Measurements from ENCODE around the gene MRGPRF.

DNA sequence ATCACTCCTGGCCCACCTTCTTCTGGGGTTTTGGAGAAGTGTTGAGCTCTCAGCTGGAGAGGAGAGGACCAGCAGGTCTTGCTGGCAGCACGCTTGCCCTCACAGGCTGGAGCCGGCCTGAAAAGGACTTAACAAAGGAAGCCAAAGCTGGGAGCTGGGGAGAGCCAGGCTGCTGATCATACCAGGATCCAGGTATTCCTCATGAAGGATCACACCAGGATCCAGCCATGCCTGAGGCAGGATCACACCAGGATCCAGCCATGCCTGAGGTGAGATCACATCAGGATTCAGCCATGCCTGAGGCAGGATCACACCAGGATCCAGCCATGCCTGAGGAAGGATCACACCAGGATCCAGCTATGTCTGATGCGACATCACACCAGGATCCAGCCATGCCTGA lies 49.3 kb downstream of the MRGPRF start:
- TF ChIP-seq, protein P1, sequence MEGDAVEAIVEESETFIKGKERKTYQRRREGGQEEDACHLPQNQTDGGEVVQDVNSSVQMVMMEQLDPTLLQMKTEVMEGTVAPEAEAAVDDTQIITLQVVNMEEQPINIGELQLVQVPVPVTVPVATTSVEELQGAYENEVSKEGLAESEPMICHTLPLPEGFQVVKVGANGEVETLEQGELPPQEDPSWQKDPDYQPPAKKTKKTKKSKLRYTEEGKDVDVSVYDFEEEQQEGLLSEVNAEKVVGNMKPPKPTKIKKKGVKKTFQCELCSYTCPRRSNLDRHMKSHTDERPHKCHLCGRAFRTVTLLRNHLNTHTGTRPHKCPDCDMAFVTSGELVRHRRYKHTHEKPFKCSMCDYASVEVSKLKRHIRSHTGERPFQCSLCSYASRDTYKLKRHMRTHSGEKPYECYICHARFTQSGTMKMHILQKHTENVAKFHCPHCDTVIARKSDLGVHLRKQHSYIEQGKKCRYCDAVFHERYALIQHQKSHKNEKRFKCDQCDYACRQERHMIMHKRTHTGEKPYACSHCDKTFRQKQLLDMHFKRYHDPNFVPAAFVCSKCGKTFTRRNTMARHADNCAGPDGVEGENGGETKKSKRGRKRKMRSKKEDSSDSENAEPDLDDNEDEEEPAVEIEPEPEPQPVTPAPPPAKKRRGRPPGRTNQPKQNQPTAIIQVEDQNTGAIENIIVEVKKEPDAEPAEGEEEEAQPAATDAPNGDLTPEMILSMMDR (IDR thresholded peaks at IDR 0.05; ENCODE audit: poor library complexity, severe bottlenecking): no peak
- TF ChIP-seq POLR2AphosphoS5 (IDR thresholded peaks at IDR 0.05) (no peak), EP300 (conservative IDR thresholded peaks at IDR 0.05; ENCODE audit: poor library complexity, severe bottlenecking) (no peak), EZH2 (IDR thresholded peaks at IDR 0.05; ENCODE audit: borderline replicate concordance, insufficient read depth, low read length, poor library complexity, severe bottlenecking) (no peak), TAF1 (IDR thresholded peaks at IDR 0.05; ENCODE audit: low read depth) (no peak), MXI1 (conservative IDR thresholded peaks at IDR 0.05; ENCODE audit: poor library complexity, severe bottlenecking) (no peak), SMC3 (conservative IDR thresholded peaks at IDR 0.05; ENCODE audit: poor library complexity) (no peak), RAD21 (conservative IDR thresholded peaks at IDR 0.05) (no peak)
- TF ChIP-seq, protein P2, sequence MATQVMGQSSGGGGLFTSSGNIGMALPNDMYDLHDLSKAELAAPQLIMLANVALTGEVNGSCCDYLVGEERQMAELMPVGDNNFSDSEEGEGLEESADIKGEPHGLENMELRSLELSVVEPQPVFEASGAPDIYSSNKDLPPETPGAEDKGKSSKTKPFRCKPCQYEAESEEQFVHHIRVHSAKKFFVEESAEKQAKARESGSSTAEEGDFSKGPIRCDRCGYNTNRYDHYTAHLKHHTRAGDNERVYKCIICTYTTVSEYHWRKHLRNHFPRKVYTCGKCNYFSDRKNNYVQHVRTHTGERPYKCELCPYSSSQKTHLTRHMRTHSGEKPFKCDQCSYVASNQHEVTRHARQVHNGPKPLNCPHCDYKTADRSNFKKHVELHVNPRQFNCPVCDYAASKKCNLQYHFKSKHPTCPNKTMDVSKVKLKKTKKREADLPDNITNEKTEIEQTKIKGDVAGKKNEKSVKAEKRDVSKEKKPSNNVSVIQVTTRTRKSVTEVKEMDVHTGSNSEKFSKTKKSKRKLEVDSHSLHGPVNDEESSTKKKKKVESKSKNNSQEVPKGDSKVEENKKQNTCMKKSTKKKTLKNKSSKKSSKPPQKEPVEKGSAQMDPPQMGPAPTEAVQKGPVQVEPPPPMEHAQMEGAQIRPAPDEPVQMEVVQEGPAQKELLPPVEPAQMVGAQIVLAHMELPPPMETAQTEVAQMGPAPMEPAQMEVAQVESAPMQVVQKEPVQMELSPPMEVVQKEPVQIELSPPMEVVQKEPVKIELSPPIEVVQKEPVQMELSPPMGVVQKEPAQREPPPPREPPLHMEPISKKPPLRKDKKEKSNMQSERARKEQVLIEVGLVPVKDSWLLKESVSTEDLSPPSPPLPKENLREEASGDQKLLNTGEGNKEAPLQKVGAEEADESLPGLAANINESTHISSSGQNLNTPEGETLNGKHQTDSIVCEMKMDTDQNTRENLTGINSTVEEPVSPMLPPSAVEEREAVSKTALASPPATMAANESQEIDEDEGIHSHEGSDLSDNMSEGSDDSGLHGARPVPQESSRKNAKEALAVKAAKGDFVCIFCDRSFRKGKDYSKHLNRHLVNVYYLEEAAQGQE (IDR thresholded peaks at IDR 0.05; ENCODE audit: borderline replicate concordance): no peak

Measured in neural cell (in vitro differentiated cells).